OCI-LY7 (cell line): ENCODE data around the gene FST.

Source experiments
- EZH2phosphoT487 ChIP-seq: fragments of 200-600 bp; sonication (generic); IDR thresholded peaks from 2 replicates; pipeline ENCODE4 v1.6.1; 2018; ENCODE audit warnings: low read depth, borderline replicate concordance, mild to moderate bottlenecking, mixed run types, antibody characterized with exemption, low read length, moderate library complexity, mixed read lengths
- TF ChIP-seq, protein P1 (sequence below): fragments of 200-600 bp; sonication (generic); conservative IDR thresholded peaks from 2 replicates; pipeline ENCODE4 v1.5.1; 2014; ENCODE audit warnings: mild to moderate bottlenecking, antibody characterized with exemption, low read length, moderate library complexity, mixed read lengths

DNA sequence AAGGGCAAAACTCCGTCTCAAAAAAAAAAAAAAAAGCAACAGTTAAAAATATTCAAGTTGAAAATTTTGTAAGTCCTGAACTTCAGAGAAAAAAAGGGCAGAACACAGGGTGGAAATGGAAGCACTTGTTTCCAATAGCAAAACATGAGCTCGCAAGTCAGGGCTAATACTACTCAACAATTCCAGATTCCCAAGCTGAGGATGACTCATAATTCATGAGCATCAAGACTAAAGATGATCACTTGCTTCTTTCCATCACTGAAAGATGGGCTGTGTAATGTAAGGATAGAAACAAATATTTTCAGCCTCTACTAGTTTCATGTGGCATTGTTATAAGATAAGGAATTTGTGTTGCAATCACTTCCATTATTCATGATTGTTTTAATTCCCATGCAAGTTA, 33.5 kb upstream of the FST start:
- TF ChIP-seq, protein P1, sequence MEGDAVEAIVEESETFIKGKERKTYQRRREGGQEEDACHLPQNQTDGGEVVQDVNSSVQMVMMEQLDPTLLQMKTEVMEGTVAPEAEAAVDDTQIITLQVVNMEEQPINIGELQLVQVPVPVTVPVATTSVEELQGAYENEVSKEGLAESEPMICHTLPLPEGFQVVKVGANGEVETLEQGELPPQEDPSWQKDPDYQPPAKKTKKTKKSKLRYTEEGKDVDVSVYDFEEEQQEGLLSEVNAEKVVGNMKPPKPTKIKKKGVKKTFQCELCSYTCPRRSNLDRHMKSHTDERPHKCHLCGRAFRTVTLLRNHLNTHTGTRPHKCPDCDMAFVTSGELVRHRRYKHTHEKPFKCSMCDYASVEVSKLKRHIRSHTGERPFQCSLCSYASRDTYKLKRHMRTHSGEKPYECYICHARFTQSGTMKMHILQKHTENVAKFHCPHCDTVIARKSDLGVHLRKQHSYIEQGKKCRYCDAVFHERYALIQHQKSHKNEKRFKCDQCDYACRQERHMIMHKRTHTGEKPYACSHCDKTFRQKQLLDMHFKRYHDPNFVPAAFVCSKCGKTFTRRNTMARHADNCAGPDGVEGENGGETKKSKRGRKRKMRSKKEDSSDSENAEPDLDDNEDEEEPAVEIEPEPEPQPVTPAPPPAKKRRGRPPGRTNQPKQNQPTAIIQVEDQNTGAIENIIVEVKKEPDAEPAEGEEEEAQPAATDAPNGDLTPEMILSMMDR, result no peak
- no peak for TF ChIP-seq EZH2phosphoT487
